CD4-positive, alpha-beta T cell treated with Interleukin-21 for 1 hour (primary cell): Measurements from ENCODE around the gene LMNB1.
"Not testable (repeated sequence)": the region's sequence is repeated elsewhere in the genome, so short reads cannot be mapped to it uniquely, and the experiment has no call there.

ENCODE experiments used
- DNase-seq: peaks from one replicate; pipeline ENCODE4 v3.0.0-alpha.2; 2020

LMNB1 gene

GRCh38 chr5:126780165-126780827 lies 3.4 kb downstream of the LMNB1 start:
- peak; percentile 76 for DNase-seq

GRCh38 chr5:126788409-126788808 lies 11.5 kb downstream of the LMNB1 start:
- DNase-seq = not testable (repeated sequence)

- DNase-seq = no peak
These were observed 16.2 kb downstream of the LMNB1 start for GRCh38 chr5:126793097-126793496.

GRCh38 chr5:126793648-126794047 lies 16.7 kb downstream of the LMNB1 start:
- DNase-seq = not testable (repeated sequence)

GRCh38 chr5:126794157-126794828 lies 17.4 kb downstream of the LMNB1 start:
- DNase-seq = no peak

- DNase-seq = no peak
These were observed 22.8 kb downstream of the LMNB1 start for GRCh38 chr5:126799780-126800179.

GRCh38 chr5:126801174-126801991 lies 24.4 kb downstream of the LMNB1 start:
- DNase-seq = no peak

- peak; percentile 54 for DNase-seq
These were observed 25.0 kb downstream of the LMNB1 start for GRCh38 chr5:126801992-126802294.

- DNase-seq = no peak
These were observed 28.1 kb downstream of the LMNB1 start for GRCh38 chr5:126805063-126805462.

- peak; percentile 39 for DNase-seq
These were observed 31.6 kb downstream of the LMNB1 start for GRCh38 chr5:126808521-126808988.

GRCh38 chr5:126809916-126810315 lies 33.0 kb downstream of the LMNB1 start:
- DNase-seq = peak; percentile 26

GRCh38 chr5:126810596-126811380 lies 33.9 kb downstream of the LMNB1 start:
- DNase-seq = no peak

GRCh38 chr5:126811515-126812198 lies 34.7 kb downstream of the LMNB1 start:
- peak; percentile 70 for DNase-seq

- DNase-seq = no peak
These were observed 35.2 kb downstream of the LMNB1 start for GRCh38 chr5:126812199-126812570.

GRCh38 chr5:126813799-126814198 lies 36.9 kb downstream of the LMNB1 start:
- not testable (repeated sequence) for DNase-seq

GRCh38 chr5:126814721-126815404 lies 37.9 kb downstream of the LMNB1 start:
- no peak for DNase-seq

GRCh38 chr5:126816649-126817048 lies 39.7 kb downstream of the LMNB1 start:
- DNase-seq = peak; percentile 26

- no peak for DNase-seq
These were observed 41.8 kb downstream of the LMNB1 start for GRCh38 chr5:126818736-126819135.

- DNase-seq = no peak
These were observed 42.3 kb downstream of the LMNB1 start for GRCh38 chr5:126819253-126819652.

GRCh38 chr5:126826619-126827215 lies 49.8 kb downstream of the LMNB1 start:
- DNase-seq = no peak

- DNase-seq = no peak
These were observed 52.2 kb downstream of the LMNB1 start for GRCh38 chr5:126829098-126829497.
